ENCODE measurements around the gene SHC4. TPM values are rescaled to one million over a fixed set of nuclear protein-coding genes. Genes with fewer than 3 reads are reported as not detected.
"Not testable (repeated sequence)": the region's sequence is repeated elsewhere in the genome, so short reads cannot be mapped to it uniquely, and the experiment has no call there.

The SHC4 gene
- polyA plus RNA-seq, 4 donors = 2.8 to 5.8 (median 3.7) TPM

GRCh38 chr15:48925714-48926223 is 38.0 kb downstream of the SHC4 start:
- DNase-seq (ENCODE audit: low read depth in 4 of 4, low spot score in 3 of 4) = no peak

DNA sequence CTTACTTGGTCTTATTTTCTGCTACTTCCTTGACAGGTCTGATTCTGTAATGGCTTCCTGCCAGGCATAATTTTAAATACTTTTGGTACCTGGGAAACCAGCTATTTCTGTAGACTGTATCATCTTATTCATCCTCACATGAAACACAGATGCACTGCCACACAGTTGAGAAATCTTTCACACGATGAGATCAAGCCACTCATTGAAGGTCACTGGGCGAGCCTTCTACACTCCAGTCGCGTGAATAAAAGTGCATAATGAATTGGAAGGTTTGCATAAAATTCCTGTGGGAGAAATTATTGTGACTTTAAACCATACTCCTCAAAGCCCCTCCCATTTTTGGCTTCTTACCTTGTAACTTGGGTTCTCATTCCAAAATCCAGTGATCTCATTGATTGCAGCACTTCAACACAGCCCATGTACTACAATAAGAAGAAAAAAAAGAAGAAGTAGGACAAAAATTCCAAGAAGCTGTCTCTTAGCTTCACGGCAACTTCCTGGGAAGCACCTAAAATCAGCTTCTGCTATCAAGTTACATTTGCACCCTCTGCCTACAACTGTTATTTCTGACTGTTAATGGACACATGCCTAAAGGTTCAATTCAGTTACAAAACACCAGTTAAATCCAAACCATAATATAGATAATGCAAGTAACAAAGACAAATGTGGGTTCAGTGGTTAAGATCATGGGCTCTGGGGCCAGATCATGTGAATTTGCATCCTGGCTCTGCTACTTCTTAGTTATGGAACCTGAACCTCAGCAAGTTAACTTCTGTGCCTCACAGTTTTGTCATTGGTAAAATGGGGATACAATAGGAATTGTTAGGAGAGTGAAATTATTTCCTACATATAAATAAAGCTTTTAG is 39.0 kb downstream of the SHC4 start:
- DNase-seq (ENCODE audit: low read depth in 4 of 4, low spot score in 3 of 4) = no peak

DNA sequence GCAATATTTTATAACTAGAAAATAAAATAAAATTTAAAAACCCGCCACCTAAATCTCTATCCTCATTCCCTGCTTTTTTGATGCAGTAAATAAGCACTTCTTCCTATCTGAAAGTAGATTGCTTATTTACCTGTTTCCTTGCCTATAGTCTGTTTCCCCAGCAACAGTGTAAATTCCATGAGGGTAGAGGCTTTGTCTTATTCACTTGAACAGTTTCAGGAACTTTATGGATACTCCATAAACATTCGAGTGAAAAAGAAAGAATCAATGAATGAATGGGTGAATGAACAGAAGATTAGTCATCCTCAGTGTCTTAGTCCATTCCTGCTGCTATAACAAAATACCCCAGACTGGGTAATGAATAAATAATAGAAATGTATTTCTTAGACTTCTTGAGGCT is 41.7 kb downstream of the SHC4 start:
- DNase-seq (ENCODE audit: low read depth in 4 of 4, low spot score in 3 of 4) = no peak

DNA sequence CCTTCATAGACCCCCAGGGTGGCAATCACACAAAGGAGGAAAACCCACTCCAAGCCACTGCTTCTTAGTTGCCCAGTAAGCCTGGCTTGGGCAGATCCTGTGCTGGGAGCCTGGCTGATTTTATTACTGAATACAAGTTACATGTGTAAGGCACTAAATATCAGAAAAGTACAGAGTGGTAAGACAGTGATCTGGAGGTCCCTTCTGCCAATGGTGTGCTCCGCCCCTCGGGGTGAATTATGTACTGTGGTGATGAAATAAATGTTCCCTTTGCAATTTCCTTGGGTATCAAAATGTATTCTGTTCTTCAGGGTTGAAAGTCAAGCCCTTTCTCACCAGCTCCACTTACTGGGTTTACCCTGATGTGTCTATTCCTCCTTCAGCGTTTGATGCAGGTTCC is 47.0 kb downstream of the SHC4 start:
- DNase-seq (ENCODE audit: low read depth in 4 of 4, low spot score in 3 of 4) = no peak

DNA sequence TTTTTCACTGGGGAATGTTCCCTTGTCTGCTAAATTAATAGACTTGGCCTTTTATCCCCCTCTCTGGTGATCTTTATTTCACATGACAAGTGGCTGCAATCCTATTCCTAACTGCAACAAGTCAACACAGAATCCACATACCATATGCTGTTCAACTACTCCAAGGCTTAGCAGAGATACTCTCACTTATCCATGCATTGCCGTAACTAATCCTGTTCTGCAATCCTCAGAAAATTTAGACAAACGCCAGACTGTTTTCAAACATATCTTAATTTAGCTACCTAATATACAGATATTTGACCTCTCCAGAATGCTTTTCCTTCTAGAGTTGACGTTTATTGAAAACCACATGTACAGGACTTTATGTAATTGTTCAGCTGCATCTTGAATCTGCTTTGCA is 47.9 kb downstream of the SHC4 start:
- no peak for DNase-seq (ENCODE audit: low read depth in 4 of 4, low spot score in 3 of 4)

DNA sequence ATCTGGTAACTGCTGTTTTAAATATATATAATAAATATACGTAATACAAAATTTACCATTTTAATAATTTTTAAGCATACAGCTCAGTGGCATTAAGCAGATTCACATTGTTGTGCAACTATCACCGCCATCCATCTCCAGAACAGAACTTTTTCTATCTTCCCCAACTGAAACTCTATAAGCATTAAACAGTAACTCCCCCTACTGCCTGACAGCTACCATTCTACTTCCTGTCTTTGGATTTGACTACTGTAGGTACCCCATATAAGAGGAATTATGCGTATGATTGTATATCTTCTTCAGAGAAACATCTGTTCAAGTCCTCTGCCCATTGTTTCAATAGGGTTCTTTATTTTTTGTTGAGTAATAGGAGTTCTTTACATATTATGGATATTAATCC is 49.0 kb downstream of the SHC4 start:
- no peak for DNase-seq (ENCODE audit: low read depth in 4 of 4, low spot score in 3 of 4)

GRCh38 chr15:48913141-48913540 is 50.6 kb downstream of the SHC4 start:
- no peak for DNase-seq (ENCODE audit: low read depth in 4 of 4, low spot score in 3 of 4)

DNA sequence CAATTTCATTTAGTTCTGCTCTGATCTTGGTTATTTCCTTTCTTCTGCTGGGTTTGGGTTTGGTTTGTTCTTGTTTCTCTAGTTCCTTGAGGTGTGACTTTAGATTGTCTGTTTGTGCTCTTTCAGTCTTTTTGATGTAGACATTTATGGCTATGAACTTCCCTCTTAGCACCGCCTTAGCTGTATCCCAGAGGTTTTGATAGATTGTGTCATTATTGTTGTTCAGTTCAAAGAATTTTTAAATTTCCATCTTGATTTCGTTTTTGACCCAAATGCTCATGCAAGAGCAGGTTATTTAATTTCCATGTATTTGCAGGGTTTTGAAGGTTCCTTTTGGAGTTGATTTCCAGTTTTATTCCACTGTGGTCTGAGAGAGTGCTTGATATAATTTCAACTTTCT is 53.2 kb downstream of the SHC4 start:
- not testable (repeated sequence) for DNase-seq (ENCODE audit: low read depth in 4 of 4, low spot score in 3 of 4)

GRCh38 chr15:48909313-48909712 is 54.4 kb downstream of the SHC4 start:
- DNase-seq (ENCODE audit: low read depth in 4 of 4, low spot score in 3 of 4) = not testable (repeated sequence)

DNA sequence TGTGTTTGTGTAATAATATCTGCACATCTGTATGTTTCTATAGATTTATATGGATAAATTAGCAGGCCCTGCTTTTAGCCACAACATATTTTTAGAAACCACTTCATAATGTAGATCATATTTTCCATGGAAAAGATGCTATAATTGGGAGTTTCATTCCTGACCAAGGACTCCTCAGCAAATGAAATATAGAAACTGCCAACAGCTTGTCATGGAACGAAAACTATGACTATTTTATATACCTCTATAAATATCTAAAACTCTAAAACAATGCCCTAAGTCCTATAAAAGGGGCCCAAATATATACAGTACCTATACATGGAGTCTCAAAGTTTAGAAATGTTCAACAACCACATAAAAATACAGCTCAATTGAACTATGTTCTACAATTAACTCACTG is 57.9 kb downstream of the SHC4 start:
- no peak for DNase-seq (ENCODE audit: low read depth in 4 of 4, low spot score in 3 of 4)

GRCh38 chr15:48905216-48905615 is 58.5 kb downstream of the SHC4 start:
- no peak for DNase-seq (ENCODE audit: low read depth in 4 of 4, low spot score in 3 of 4)

GRCh38 chr15:48904758-48905157 is 59.0 kb downstream of the SHC4 start:
- DNase-seq (ENCODE audit: low read depth in 4 of 4, low spot score in 3 of 4) = no peak

GRCh38 chr15:48899793-48900192 is 63.9 kb downstream of the SHC4 start:
- DNase-seq (ENCODE audit: low read depth in 4 of 4, low spot score in 3 of 4) = no peak

GRCh38 chr15:48898446-48898845 is 65.3 kb downstream of the SHC4 start:
- no peak for DNase-seq (ENCODE audit: low read depth in 4 of 4, low spot score in 3 of 4)

DNA sequence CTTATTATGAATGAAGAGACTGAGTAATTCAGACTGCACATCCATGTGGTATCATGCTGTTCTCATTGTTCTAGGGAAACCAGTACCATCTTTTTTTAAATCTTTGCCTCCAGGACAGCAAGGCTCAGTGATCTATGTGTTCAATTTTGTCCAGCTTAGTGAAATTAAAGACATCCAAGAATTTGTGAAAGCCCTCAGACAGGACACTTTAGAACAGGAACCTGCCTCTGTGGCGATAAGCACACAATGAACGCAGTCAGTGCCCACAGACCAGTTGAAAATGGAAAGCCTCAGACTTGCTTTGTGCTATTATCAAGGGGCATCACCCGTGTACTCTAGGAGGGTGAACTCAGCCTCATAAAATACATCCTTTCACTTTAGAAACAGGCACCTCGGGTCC is 65.7 kb downstream of the SHC4 start:
- DNase-seq (ENCODE audit: low read depth in 4 of 4, low spot score in 3 of 4) = no peak

DNA sequence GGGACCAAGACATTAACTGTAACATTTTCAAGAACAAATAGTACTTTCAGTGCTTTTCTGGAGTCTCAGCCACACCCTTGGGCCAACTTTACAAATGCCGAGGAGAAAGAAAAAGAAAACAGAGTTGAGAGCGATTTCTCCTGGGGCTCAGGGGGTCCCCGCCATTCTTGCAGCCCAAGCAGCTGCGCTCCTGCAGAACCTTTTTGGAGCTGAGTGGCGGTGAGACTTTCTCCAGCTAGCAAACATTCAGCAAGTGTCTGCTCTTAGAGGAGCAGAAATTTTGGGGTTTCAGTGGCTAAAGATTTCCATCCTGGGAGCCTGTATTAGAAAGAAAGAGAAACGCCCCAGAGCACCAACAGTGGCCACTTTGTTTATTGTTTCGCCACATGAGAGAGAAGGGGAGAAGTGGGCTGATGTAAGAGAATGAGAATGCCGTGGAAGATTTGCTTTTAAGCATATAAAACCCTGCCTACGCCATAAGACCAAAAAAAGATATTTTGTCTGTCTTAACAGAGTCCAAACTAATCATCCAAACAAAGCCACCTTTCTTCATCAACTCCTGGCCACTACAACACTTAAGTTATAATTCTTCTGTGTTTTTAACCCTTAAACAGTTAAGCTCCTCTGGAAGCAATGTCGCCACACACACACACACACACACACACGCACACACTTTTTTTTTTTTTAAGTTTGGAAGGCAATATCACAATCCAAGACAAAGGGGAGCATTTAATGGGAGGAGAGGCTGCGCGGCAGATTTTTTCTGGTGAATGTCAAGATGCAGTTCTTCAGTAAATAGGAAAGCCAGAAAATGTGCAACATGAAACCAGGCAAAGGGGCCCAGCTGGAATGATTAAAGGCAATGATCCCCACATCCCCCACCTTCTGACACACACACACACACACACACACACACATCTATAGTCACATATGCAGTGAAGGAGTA is 66.6 kb downstream of the SHC4 start:
- peak in 2 of 4 donors; percentile 56 to 73 for DNase-seq (ENCODE audit: low read depth in 4 of 4, low spot score in 3 of 4)

DNA sequence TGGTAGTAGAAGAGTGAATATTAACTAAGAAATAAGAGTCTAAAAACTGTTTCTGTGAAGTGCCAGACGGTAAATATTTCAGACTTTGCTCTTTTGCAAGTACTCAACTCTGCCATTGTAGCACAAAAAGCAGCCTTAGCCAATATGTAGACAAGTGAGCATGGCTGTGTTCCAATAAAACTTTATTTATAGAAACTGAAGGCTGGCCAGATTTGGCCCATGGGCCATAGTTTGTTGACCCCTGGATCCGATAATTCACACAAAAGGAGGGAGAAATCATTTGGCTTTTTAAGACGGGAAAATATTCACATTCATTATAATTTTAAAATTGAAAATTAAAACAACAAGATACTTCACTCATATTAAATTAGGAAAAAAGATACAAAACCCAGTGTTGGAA is 70.4 kb downstream of the SHC4 start:
- DNase-seq (ENCODE audit: low read depth in 4 of 4, low spot score in 3 of 4) = no peak

- DNase-seq (ENCODE audit: low read depth in 4 of 4, low spot score in 3 of 4) = no peak
These were observed 72.4 kb downstream of the SHC4 start for GRCh38 chr15:48891232-48891765.

- DNase-seq (ENCODE audit: low read depth in 4 of 4, low spot score in 3 of 4) = no peak
These were observed 73.2 kb downstream of the SHC4 start for GRCh38 chr15:48890375-48890972.

- no peak for DNase-seq (ENCODE audit: low read depth in 4 of 4, low spot score in 3 of 4)
These were observed 73.8 kb downstream of the SHC4 start for GRCh38 chr15:48889925-48890324.

GRCh38 chr15:48888836-48889235 is 74.9 kb downstream of the SHC4 start:
- no peak for DNase-seq (ENCODE audit: low read depth in 4 of 4, low spot score in 3 of 4)
